COR-L47 (cell line): ENCODE measurements around the gene WIPF3.
"Not testable (repeated sequence)": the region's sequence is repeated elsewhere in the genome, so short reads cannot be mapped to it uniquely, and the experiment has no call there.

Source experiments
- DNase-seq: peaks from one replicate; lab custom pipeline; 2025; lab: John Stamatoyannopoulos, UW

WIPF3 gene

DNA sequence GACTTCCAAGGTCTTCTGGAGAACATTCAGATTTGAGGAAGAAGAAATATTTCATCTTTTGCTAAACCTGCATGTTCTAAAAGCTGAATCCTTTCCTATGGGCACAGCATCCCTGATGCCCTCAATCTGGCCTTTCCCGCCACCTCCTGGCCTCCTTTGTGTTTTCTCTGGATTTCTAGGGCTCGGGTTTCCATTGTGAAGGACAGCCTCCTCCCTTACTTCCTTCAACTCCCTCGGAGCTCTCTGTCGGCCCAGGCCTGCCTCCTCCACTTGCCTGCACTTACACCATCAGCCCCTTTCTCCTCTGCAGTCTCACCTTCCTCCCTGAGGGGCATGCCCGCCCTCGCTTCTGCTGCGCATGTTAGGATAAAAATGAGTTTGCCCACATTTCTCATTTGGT is 75.4 kb downstream of the WIPF3 start:
- no peak for DNase-seq

DNA sequence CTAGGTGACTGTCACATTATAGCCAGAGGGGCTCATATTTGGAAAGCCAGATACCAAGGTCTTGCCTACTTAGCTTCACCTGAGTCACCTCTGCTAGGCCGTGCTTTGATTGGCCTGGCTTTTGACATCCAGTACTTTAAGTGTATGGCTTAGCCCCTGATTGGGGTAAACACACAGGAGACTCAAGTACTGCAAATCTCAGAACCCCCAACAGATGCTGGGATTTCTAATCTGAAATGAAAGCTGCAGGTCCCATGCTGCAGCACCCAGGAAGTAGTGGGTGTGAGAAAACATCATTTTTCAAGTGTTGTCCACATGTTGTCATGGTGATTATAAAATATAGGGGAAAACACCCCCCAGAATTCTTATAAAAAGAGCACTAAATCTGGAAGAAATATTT is 76.2 kb downstream of the WIPF3 start:
- DNase-seq = no peak

DNA sequence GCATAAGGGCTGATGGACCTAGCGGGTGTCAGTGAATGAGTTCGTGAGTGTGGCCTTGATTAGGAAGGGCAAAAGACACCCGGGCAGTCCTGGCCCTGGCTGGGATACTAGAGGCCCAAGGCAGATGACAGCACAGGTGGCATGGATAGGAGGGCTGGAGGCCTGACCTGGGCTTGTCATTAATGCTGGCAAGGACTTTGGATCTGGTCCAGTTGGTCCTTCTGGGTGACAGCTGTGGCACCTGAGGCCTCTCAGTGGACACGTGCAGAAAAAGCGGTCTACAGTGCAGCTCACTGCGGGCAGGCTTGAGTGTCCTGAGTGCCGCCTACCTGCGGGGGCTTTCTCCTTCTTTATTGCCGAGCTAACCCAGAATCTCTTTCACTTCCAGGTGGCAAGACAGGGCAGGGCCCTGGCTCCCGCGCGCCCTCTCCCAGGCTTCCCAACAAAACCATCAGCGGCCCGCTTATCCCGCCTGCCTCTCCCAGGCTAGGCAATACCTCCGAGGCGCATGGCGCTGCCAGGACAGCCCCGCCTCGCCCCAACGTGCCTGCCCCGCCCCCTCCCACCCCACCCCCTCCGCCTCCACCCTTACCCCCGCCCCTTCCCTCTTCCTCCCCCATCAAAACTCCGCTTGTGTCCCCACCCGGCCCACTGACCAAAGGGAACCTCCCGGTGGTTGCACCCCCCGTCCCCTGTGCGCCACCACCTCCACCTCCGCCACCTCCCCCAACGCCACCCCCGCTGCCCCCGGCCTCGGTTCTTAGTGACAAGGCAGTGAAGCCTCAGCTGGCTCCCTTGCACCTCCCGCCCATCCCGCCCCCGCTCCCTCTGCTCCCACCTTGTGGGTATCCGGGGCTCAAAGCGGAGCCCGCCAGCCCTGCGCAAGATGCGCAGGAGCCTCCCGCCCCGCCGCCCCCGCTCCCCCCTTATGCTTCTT is 77.4 kb downstream of the WIPF3 start:
- peak; percentile 41 for DNase-seq

DNA sequence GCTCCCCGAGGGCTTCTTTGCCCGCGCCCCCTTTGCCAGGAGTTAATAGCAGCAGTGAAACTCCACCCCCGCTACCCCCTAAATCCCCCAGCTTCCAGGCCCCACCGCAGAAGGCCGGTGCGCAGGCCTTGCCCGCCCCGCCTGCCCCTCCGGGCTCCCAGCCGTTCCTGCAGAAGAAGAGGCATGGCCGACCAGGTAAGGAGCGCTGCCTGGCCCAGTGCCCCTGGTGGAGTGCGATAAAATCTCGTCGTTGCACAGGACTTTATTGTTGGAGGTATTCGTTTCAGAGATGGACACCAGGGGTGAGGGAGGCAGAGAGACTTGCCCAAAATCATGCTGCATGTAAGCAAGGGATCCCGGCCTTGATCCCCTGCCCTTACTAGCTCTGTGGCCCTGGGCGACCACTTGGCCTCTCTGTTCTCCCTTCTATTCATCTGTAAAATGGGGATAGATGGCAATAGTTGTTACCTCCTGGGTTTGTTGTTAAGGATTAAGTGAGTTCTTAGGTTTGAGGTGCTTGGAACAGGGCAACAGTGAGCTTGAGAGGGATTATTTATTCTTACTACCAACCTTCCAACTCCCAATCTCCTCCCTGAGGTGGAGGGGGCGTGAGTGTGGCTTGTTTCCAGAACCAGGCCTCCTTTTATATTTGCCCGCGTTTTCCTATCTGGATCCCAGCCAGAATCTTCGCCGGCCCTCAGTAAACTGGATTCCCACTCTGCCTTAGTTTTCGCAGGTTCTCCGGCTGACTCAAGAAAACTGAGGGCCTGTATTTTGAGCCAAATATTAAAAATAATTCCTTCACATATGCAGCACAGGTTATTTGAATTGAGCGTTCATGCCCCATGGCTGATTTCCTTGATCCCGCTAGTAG is 78.3 kb downstream of the WIPF3 start:
- DNase-seq = peak; percentile 73

DNA sequence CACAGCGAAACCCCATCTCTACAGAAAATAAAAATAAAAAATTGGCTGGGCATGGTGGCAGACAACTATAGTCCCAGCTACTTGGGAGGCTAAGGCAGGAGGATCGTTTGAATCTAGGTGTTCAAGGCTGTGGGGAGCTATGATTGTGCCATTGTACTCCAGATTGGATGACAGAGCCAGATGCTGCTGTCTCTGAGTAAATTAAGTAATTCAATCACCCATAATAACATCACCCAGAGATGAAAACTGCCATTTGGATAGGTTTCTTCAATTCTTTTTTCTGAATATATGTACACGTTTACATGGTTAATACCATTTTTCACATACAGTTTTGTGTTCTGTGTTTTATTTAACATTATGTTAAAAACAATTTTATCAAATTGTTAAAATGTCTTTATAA is 79.3 kb downstream of the WIPF3 start:
- DNase-seq = no peak

DNA sequence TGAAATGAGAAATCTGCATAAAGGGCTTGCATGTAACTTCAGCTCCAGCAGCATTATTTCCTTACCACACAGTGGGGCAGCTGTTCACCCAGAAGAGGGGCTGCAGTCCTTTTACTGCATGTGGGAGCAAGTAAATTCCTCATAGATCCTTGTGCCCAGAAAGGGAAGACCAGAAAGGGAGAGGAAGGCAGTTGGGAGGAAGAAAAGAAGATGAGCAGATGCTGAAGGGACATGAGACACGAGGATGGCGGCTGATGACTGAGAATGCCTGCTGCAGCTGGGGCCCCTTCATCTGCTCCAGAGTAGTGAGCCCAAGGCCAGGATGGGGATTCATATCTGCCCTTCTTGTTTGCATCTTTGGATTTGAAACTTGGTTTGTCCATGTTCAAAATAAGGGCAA is 80.5 kb downstream of the WIPF3 start:
- DNase-seq = no peak

DNA sequence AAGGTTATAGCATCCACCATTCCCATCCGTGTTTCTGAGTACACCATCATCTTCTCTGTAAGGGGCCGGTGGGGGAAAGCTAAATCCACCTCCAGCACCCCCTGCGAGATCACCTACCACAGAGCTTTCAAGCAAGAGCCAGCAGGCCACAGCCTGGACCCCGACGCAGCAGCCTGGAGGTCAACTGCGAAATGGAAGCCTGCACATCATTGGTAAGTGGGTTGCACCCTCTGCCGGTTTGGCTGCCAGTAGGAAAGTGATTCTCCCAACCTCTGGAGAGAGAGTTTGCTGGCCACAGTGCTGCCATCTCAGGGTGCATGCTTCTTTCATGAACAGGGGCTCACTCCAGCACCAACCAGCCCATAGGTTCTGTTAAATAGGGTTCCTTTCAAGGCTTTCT is 81.7 kb downstream of the WIPF3 start:
- DNase-seq = no peak

DNA sequence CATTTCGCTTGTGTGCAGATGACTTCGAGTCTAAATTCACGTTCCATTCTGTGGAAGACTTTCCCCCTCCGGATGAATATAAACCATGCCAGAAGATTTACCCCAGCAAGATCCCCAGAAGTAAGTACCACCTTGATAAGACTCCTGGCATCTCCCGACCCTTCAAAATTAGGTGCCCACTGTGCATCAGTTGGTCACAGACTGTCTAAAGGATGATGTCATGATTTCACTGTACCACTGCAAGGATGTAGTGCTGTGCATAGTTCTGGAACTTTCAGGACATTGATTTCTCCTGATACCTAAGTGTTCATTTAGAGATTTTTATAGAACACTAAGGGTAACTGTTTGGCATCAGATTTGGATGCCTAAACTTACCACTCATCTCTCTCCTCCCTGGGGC is 83.0 kb downstream of the WIPF3 start:
- DNase-seq = no peak

DNA sequence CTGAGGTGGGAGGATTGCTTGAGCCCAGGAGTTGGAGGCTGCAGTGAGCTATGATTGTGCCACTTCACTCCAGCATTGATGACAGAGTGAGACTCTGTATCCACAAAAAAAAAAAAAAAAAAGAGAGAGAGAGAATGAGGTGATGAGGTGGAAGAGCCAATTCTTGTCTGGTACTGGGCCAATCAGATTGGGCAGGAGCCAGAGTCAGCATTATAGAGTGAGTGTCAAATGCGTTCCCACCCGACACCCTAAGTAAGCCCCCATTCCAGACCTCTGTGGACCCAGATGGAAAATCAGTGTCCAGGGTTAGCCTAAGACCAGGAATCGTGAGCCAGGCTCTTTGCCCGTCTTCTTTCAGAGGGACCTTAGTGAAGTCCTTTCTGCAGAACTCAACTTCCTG is 83.9 kb downstream of the WIPF3 start:
- no peak for DNase-seq

DNA sequence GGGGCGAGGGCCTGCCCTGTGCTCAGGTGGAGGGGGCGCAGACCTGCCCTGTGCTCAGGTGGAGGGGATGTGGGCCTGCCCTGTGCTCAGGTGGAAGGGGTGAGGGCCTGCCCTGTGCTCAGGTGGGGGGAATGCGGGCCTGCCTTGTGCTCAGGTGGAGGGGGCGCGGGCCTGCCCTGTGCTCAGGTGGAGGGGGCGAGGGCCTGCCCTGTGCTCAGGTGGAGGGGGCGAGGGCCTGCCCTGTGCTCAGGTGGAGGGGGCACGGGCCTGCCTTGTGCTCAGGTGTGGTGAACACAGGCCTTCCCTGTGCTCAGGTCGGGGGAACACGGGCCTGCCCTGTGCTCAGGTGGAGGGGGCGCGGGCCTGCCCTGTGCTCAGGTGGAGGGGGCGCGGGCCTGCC is 84.5 kb downstream of the WIPF3 start:
- not testable (repeated sequence) for DNase-seq

DNA sequence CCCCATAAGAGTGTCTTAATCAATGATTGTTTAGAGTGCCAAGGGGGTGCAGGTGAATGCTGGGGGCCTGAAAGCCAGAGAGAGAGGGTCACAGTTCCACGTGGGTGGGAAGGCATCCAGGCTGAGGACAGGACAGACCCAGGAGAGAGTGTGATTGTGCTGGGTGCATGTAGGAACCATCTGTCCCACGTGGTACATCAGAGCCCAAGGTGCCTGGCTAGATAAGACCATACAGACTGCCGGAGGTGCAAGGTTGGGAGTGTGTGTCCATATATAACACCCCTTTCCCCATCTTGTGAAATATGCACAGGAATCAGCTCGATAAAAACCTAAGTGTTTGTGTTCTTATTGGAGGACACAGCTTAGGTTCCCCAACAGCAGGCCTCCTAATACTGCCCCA is 85.5 kb downstream of the WIPF3 start:
- no peak for DNase-seq

DNA sequence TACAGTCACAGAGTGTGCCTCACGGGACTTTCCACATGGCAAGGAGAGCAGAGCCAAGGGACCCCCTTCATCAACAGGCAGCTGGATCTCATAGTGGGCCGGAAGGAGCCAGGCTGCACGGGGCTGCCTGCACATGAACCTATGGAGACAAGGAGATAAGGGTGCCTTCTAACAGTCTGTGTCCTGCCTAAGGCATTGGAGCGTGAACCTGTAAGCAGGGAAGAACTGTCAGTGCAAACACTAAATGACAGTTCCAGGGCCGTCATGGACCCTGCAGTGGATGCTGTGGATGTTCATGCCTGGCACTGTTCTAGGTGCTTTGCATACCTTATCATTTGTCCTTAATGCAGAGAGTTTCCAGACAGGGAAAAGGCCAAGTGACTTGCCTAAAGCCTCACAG is 85.9 kb downstream of the WIPF3 start:
- DNase-seq = no peak

DNA sequence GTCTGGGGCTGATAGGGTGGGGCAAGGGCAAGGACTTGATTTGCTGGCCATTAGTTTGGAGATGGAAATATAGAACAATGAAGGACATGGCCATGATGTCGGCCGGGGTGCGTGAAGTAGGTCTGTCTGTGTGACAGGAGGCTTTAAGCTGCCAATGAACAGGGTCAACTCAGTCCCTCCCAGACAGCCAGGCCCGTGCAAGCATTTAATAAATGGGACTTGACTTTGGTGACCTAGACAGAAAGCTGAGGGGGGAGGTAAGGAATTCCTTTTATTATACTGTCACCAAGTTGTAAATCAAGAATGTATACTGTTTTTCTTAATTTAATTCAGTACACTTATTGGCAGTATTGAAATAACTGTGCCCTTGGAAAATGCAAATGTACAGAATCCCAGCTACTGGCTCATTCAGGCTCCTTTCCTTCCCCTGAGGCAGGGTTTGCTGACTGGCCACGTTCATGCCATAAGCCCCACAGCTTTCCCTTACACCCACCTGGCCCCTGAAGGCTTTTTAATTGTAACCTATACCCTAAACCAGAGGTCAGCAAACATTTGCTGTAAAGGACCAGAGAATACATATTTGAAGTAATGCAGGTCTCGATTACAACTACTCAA is 87.2 kb downstream of the WIPF3 start:
- DNase-seq = no peak

DNA sequence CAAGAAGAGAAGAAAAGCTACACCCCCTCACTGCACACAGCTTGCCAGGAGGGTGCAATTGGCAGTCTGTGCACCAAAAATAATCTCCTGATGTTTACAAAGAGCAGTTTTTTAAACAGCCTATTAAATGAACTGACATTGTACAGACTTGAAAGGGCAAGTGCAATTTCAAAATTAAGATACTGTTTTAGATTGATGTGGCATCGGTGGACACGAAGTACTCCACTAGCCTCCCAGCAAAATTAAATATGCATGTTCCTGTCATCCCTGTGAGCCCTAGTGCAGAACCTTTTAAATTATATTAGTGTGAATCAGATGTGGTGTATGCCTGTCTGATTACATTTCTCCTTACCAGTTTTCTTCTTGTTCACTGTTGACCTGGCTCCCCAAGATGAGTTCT is 87.9 kb downstream of the WIPF3 start:
- DNase-seq = no peak

DNA sequence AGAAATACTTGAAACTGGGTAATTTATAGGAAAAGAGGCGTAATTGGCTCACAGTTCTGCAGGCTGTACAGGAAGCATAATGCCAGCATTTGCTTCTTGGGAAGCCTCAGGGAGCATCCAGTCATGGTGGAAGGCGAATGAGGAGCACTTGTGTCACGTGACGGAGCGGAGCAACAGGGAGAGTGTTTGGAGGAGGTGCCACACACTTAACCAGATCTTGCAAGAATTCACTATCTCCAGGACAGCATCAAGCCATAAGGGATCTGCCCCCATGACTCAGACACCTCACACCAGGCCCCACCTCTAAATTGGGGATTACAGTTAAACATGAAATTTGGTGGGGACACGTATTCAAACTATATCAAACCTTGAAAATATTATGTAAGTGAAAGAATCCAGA is 89.3 kb downstream of the WIPF3 start:
- no peak for DNase-seq

DNA sequence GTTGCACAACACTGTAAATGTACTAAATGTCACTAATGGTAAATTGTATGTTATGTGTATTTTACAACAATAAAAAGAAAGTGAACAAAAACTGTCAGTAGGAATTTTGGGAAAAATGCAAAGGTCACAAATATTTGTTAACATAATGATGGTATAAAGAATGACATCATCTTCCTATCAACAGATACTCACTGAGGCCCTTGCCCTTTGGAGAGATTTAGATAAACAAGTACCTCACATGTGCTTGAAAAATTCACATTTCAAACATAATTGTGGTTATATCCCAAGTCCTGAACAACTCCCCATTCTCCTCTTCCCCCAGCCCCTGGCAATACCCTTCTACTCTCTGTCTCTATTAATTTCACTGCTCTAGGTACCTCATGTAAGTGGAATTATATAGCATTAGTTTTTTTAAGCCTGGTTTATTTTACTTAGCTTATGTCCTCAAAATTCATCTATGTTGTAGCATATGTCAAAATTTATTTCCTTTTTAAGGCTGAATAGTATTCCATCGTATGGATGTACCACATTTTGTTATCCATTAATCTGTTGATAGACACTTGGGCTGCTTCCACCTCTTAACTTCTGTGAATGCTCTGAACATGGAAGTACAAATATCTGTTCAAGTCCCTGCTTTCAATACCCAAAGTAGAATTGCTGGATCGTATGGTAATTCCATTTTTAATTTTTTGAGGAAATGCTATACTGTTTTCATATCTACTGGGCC is 90.5 kb downstream of the WIPF3 start:
- no peak for DNase-seq

DNA sequence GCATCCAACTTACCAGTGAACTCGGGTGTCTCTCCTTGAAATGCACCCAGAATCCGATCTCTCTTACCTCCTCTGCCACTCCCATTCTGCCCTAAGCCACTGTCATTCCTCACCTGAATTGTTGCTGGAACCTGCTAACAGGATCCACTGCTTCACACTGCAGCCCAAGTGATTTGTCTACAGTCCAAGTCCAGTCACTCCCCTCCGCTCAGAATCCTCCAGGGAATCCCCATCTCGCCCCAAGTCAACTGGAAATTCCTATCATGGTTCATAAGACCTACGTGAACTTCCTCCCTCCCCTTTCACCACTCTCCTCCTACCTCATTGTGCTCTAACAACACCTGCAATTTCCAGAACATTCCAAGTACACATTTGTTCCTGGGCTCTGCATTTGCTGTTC is 92.0 kb downstream of the WIPF3 start:
- no peak for DNase-seq

DNA sequence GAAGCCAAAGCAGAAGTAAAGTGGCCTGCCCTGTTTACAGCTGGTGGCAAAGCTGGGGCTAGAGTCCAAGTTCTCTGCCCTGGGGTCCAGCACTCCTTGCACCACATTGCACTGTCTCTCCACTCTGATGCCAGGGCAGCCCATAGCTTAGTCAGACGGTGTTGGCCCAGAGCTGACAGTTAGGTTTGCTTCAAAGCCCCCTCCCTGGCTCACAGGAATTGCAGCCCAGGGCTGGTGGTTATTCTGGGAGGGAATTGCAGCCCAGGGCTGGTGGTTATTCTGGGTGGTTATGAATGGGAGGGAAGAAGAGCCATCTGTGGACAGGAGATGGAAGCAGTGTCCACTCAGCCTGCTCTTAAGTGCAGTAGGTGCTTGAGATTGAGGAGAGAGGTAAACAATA is 94.4 kb downstream of the WIPF3 start:
- DNase-seq = no peak

DNA sequence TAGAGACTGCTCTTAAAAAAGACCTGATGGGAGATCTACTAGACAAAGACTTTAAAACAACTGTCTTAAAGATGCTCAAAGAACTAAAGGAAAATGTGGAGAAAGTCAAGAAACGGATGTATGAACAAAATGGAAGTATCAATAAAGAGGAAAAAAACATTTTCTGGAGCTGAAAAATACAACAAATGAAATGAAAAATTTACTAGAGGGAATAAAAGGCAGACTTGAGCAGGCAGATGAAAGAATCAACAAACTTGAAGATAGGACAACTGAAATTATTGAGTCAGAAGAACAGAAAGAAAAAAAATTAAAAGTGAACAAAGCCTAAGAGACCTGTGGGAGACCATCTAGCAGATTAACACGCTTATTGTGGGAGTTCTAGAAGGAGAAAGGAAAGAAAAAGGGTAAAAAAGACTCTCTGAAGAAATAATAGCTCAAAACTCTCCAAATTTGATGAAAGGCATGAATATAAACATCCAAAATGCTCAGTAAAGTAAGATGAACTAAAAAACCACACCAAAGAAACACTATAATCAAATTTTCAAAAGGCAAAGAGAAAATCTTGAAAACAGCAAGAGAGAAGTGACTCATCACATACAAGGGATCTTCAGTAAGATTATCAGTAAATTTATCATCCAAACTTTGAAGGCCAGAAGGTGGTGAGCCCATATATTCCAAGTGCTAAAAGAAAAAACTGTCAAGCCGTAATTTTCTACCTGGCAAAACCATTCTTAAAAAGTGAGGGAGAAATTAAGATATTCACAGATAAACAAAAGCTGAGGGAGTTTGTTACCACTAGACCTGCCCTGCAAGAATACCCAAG is 100.1 kb downstream of the WIPF3 start:
- no peak for DNase-seq

DNA sequence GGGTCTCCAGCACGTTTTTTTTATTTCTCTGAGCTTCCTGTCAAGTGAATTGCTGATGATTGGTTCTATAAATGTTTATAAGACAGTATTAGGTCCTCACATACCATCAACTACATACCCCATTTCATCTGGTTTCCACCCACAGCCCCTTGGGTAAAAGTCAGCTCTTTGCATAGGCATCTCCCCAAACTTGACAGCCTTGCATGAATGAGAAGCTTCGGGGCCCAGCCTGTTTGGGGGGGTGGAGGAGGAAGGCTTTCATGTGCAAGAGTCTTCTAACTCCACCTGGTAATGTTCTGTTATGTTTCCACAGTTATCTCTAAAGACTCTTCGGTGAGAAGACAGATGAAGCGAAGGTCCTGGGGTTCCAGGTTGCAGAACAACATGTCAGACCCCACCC is 107.9 kb downstream of the WIPF3 start:
- DNase-seq = no peak
